ENCODE measurements around the gene PDCD1LG2.
"Not testable (repeated sequence)": the region's sequence is repeated elsewhere in the genome, so short reads cannot be mapped to it uniquely, and the experiment has no call there.

Gene PDCD1LG2
- total RNA-seq: 4.1 to 20.5 (median 8.7) reads per million in 18 experiments

- DNase-seq: peak; percentile 78 to 79
Observed at GRCh38 chr9:5510360-5510931, at the start of gene PDCD1LG2. TSS of gene PDCD1LG2 (plus strand) at chr9:5510531. CDS start at chr9:5522547, 12,016 bp downstream.

- DNase-seq: peak in 1 of 2 donors; percentile 44
Observed at GRCh38 chr9:5464831-5465330, 45.5 kb upstream of the PDCD1LG2 start.

GRCh38 chr9:5466005-5466404, 44.3 kb upstream of the PDCD1LG2 start:
- no peak for DNase-seq

GRCh38 chr9:5466766-5467165, 43.6 kb upstream of the PDCD1LG2 start:
- peak; percentile 64 to 70 for DNase-seq

- no peak for DNase-seq
Observed at GRCh38 chr9:5468850-5469249, 41.5 kb upstream of the PDCD1LG2 start.

GRCh38 chr9:5470122-5470521, 40.2 kb upstream of the PDCD1LG2 start:
- DNase-seq: no peak

GRCh38 chr9:5470816-5471215, 39.5 kb upstream of the PDCD1LG2 start:
- no peak for DNase-seq

- DNase-seq: not testable (repeated sequence)
Observed at GRCh38 chr9:5475611-5476010, 34.7 kb upstream of the PDCD1LG2 start.

- DNase-seq: peak; percentile 83 to 89
Observed at GRCh38 chr9:5478206-5478605, 32.1 kb upstream of the PDCD1LG2 start.

GRCh38 chr9:5479994-5480694, 30.2 kb upstream of the PDCD1LG2 start:
- no peak for DNase-seq

GRCh38 chr9:5480919-5481318, 29.4 kb upstream of the PDCD1LG2 start:
- no peak for DNase-seq

GRCh38 chr9:5481322-5482040, 28.9 kb upstream of the PDCD1LG2 start:
- peak in 1 of 2 donors; percentile 42 for DNase-seq

- DNase-seq: no peak
Observed at GRCh38 chr9:5482194-5482593, 28.1 kb upstream of the PDCD1LG2 start.

GRCh38 chr9:5483306-5483705, 27.0 kb upstream of the PDCD1LG2 start:
- DNase-seq: no peak

GRCh38 chr9:5485378-5486085, 24.8 kb upstream of the PDCD1LG2 start:
- DNase-seq: no peak

- DNase-seq: no peak
Observed at GRCh38 chr9:5486988-5487387, 23.3 kb upstream of the PDCD1LG2 start.

- no peak for DNase-seq
Observed at GRCh38 chr9:5488221-5489008, 21.9 kb upstream of the PDCD1LG2 start.

- peak; percentile 78 to 79 for DNase-seq
Observed at GRCh38 chr9:5489630-5490490, 20.5 kb upstream of the PDCD1LG2 start.

GRCh38 chr9:5492965-5493678, 17.2 kb upstream of the PDCD1LG2 start:
- no peak for DNase-seq

Measured in inflammatory macrophage (primary cell).